SK-N-SH treated with all-trans-retinoic acid at 6 μM for 48 hours (cell line): Measurements from ENCODE around the gene PROCA1.
"Not testable (repeated sequence)": the region's sequence is repeated elsewhere in the genome, so short reads cannot be mapped to it uniquely, and the experiment has no call there.

Experiments used
- ATAC-seq: fragments of 200-7000 bp; cut with Tn5 transposase; 3 replicates; pipeline ENCODE4 v1.9.1; 2020; ENCODE audit warnings: mild to moderate bottlenecking, moderate library complexity
- CSDC2 ChIP-seq: fragments of 250-450 bp; sonication (Bioruptor Pico); IDR thresholded peaks from 2 replicates; pipeline ENCODE4 v1.5.0; 2020; ENCODE audit warnings: mild to moderate bottlenecking, moderate library complexity
- CSRNP3 ChIP-seq: fragments of 250-450 bp; sonication (Bioruptor Pico); IDR thresholded peaks from 2 replicates; pipeline ENCODE4 v1.5.1; 2021; ENCODE audit warnings: mild to moderate bottlenecking, moderate library complexity
- ESRRG ChIP-seq: fragments of 250-450 bp; sonication (Bioruptor Pico); IDR thresholded peaks from 2 replicates; pipeline ENCODE4 v1.6.1; 2021; ENCODE audit warnings: mild to moderate bottlenecking
- OSR1 ChIP-seq: fragments of 250-450 bp; sonication (Bioruptor Pico); IDR thresholded peaks from 2 replicates; pipeline ENCODE4 v1.8.0; 2022; ENCODE audit warnings: moderate library complexity, mild to moderate bottlenecking, inconsistent platforms
- PATZ1 ChIP-seq: fragments of 250-450 bp; sonication (Bioruptor Pico); IDR thresholded peaks from 2 replicates; pipeline ENCODE4 v1.8.0; 2020; ENCODE audit warnings: mild to moderate bottlenecking, moderate library complexity, borderline replicate concordance
- PPARA ChIP-seq: fragments of 250-450 bp; sonication (Bioruptor Pico); IDR thresholded peaks from 2 replicates; pipeline ENCODE4 v1.5.0; 2020; ENCODE audit warnings: mild to moderate bottlenecking, borderline replicate concordance
- SNAI2 ChIP-seq: fragments of 250-450 bp; sonication (Bioruptor Pico); IDR thresholded peaks from 2 replicates; pipeline ENCODE4 v1.5.0; 2020; ENCODE audit warnings: mild to moderate bottlenecking, moderate library complexity
- TOX ChIP-seq: fragments of 250-450 bp; sonication (Bioruptor Pico); IDR thresholded peaks from 2 replicates; pipeline ENCODE4 v1.8.0; 2021; ENCODE audit warnings: mild to moderate bottlenecking, moderate library complexity, borderline replicate concordance
- TSHZ2 ChIP-seq: fragments of 250-450 bp; sonication (Bioruptor Pico); IDR thresholded peaks from 2 replicates; pipeline ENCODE4 v1.5.0; 2020; ENCODE audit warnings: mild to moderate bottlenecking, moderate library complexity
- ZFP30 ChIP-seq: fragments of 450-650 bp; formaldehyde crosslinking; IDR thresholded peaks from 2 replicates; pipeline ENCODE4 v1.5.0; 2022; ENCODE audit warnings: mild to moderate bottlenecking, moderate library complexity
- ZNF565 ChIP-seq: fragments of 450-650 bp; formaldehyde crosslinking; conservative IDR thresholded peaks from 2 replicates; pipeline ENCODE4 v1.5.0; 2020; ENCODE audit warnings: low read depth, mild to moderate bottlenecking, moderate library complexity
- ZNF8 ChIP-seq: fragments of 450-650 bp; formaldehyde crosslinking; IDR thresholded peaks from 2 replicates; pipeline ENCODE4 v1.5.0; 2020; ENCODE audit warnings: mild to moderate bottlenecking, moderate library complexity
- TF ChIP-seq, protein P1 (sequence below): fragments of 250-450 bp; sonication (Bioruptor Pico); IDR thresholded peaks from 2 replicates; pipeline ENCODE4 v1.8.0; 2021; ENCODE audit warnings: low read depth, mild to moderate bottlenecking, moderate library complexity, borderline replicate concordance

PROCA1 gene

GRCh38 chr17:28725166-28725659, 13.5 kb upstream of the PROCA1 start (continued):
- TF ChIP-seq, protein P1, sequence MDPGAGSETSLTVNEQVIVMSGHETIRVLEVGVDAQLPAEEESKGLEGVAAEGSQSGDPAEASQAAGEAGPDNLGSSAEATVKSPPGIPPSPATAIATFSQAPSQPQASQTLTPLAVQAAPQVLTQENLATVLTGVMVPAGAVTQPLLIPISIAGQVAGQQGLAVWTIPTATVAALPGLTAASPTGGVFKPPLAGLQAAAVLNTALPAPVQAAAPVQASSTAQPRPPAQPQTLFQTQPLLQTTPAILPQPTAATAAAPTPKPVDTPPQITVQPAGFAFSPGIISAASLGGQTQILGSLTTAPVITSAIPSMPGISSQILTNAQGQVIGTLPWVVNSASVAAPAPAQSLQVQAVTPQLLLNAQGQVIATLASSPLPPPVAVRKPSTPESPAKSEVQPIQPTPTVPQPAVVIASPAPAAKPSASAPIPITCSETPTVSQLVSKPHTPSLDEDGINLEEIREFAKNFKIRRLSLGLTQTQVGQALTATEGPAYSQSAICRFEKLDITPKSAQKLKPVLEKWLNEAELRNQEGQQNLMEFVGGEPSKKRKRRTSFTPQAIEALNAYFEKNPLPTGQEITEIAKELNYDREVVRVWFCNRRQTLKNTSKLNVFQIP (CRISPR knock-in tag) = no peak

DNA sequence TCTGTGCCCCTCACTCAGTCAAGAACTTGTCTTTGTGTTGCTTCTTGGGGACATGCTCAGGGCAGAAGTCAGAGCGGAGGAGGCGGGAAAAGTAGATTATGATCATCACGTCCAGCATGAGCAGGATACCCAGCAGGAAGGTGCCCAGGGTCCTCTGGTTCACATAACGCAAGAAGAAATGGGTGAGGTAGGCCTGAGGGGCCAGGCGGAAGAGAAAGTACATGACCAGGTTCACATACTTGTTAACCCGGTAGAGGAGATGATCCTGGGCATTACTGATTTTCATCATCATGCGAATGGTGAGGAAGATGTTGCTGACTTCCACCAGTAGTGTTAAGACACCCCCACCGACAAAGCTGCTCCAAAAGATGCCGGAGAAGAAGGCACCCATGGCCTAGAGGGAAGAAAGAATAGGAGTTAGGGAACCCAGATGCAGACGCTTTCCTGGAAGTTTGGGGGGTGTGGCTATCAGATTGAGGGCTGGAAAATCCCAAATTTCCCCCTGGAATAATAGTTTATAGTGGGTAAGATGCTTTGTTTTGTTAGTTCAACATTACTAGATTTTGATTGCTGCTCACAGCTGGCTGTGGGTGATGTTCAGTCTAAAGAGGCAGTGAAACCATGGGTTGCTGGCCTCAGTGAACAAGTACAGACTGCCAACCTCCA, 12.9 kb upstream of the PROCA1 start:
- TF ChIP-seq CSDC2 = no peak
- no peak for TF ChIP-seq ZNF565 (CRISPR knock-in tag)
- TF ChIP-seq PPARA (CRISPR knock-in tag) = no peak
- no peak for TF ChIP-seq ZFP30 (CRISPR knock-in tag)
- TF ChIP-seq TOX (CRISPR knock-in tag) = no peak
- no peak for TF ChIP-seq SNAI2 (CRISPR knock-in tag)
- no peak for TF ChIP-seq ESRRG (CRISPR knock-in tag)
- no peak for TF ChIP-seq OSR1 (CRISPR knock-in tag)
- no peak for TF ChIP-seq ZNF8 (CRISPR knock-in tag)
- TF ChIP-seq PATZ1 (CRISPR knock-in tag) = no peak
- no peak for TF ChIP-seq TSHZ2
- no peak for ATAC-seq

- ATAC-seq = not testable (repeated sequence)
Measured at GRCh38 chr17:28723836-28724499, 12.3 kb upstream of the PROCA1 start.

DNA sequence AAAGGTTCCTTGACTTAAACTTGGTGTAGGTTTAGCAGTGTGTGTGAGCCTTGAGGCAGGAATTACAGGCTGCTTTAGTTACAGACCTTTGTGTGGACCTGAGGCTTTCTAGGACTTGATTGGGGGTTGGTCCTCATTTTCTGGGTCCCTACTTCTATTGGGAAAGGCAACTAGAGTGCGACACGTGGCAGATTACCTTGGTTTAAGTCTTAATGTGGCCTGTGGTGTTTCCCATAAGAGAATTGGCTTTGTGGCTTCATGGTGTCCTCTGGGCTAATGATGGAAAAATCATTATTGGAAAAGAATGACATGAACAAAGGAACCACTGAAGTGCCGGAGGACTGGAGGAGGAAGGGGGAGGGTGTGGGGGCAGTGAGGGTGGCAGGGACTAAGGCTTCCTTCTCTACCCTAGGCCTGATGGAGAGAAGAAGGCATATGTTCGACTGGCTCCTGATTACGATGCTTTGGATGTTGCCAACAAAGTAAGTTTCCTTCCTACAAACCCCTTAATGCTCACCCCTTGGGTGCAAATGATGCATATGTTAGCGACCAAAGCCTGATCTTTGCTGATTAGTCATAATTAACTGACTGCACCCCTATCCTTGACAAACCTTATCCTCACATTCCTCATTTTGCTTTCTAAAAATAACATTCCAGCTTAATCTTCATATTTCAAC, 11.6 kb upstream of the PROCA1 start:
- no peak for TF ChIP-seq CSDC2
- no peak for TF ChIP-seq OSR1 (CRISPR knock-in tag)
- no peak for ATAC-seq

DNA sequence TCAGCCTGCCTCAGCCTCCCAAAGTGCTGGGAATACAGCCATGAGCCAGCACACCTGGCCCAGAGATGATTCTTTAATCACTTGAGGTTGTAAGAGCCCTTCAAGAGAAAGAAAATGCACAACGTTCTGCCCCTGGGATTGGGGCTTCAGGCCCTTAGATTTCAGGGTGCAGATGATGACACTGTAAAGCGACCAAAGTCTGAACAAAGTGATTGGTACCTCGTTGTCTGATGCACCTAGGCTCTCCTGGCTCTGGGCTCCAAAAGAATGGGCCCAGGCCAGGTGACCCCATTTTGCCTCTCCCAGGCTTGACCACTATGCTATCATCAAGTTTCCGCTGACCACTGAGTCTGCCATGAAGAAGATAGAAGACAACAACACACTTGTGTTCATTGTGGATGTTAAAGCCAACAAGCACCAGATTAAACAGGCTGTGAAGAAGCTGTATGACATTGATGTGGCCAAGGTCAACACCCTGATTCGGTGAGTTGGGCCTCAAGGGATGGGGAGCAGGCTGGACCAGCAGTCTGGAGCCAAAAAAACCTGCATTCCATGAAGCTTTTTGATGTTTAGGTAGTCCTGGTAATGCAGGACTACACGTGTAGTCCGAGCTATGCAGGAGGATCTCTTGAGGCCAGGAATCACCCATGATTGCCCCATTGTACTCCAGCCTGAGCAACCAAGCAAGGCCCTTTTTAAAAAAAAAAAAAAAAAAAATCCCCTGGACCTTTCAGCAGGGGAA, 10.9 kb upstream of the PROCA1 start:
- TF ChIP-seq PATZ1 (CRISPR knock-in tag) (no peak), CSRNP3 (CRISPR knock-in tag) (no peak), ZNF8 (CRISPR knock-in tag) (no peak)
- ATAC-seq = no peak

DNA sequence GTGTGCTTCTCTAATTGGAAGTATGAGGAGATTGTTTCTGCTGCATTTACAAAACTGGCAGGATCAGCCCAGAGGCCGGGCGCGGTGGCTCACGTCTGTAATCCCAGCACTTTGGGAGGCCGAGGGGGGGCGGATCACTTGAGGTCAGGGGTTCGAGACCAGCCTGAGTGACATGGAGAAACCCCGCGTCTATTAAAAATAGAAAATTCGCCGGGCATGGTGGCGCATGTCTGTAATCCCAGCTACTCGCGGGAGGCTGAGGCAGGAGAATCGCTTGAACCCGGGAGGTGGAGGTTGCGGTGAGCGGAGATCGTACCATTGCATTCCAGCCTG, 9.3 kb upstream of the PROCA1 start:
- not testable (repeated sequence) for ATAC-seq
